ENCODE data around the gene SLC25A41. TPM values are rescaled to one million over a fixed set of nuclear protein-coding genes. Genes with fewer than 3 reads are reported as not detected.

The SLC25A41 gene
- total RNA-seq, 2 experiments from 2014 or later, result 0.16 to 0.18 TPM

DNA sequence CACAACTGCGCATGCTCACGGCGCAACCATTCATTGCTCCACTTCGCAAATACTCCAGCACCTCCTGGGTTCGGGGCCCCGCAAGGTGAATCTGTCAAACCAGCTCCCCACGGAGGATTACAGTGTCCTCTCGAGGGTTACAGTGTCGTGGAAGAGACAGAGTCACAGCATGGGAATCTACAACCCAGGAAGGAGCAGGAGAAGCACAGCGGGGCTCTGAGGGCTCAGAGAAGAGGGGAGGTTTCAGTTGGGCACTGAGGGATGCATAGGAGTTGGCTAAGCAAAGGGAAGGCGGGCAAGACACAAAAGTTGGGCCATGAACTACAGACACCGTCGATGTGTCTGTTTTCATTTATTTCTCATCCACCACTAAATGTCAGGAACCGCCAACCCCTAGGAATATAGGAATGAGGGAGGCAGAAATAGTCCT is 39.6 kb downstream of the SLC25A41 start:
- Mint-ChIP-seq H3K4me1 (ENCODE audit: low read depth) (peaks cover 28% of the 10 kb centered on the region), H3K9me3 (ENCODE audit: insufficient read depth) (no peaks in the 10 kb centered on the region), H3K27me3 (ENCODE audit: low read depth) (no peaks in the 10 kb centered on the region), H3K36me3 (ENCODE audit: low read depth) (peaks cover 26% of the 10 kb centered on the region), H3K27ac (peak overlapping the region; percentile 96), H3K4me3 (peak overlapping the region; percentile 96)
- POLR2A ChIA-PET, result interaction anchor here (1.2 to 2.1 kb wide), 3 partner anchors 9 to 31 kb away, joined by 3 to 9 read pairs (median 7); partner anchors contain the start of genes ALKBH7 and KHSRP
- peak; percentile 82 for DNase-seq
- CTCF ChIA-PET, result interaction anchor here (1.1 to 1.6 kb wide), 2 partner anchors 21 to 31 kb away, joined by 3 to 4 read pairs; partner anchors contain the start of gene ALKBH7
- no peak for ATAC-seq

DNA sequence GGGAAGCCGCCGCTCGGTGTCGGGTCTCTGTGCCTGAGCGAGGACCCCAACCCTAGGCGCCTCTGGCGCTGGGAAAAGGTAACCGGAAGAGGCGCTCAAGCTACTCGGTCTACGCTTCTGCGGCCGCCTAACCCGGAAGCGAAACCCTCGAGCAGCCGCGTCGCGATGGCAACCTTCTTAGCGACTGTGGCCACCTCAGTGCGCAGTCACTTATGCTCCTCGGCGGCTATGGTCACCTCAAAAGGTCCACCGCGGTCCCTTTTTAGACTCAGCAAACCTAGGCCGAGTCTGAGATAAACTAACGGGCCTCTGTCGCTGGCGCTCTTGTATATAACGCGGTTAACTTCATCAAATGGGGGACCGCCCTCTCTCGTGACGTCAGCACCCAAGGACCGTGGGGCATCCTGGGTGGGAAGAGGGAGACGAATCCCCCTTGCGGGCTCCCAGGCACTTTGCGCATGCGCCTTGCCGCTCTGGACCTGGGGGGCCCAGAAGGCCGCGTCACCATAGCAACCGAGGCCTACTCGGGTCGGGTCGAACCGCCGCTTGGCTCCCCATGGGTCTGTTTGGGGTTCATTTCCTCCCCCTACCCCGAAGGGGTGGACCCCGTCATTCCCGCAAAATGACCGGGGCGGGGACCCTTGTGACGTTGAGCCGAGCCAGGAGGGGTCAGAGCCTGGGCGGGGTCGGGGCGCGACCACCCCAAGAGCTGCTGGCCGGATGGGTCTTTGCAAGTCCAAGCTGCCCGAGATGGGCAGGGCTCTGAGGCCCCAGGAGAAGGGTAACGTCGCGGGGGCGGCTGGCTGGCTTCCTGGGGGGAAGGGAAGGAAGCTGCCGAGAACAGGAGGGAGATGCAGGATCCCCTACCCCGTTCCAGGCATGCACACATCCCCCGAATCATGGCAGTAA is 40.2 kb downstream of the SLC25A41 start, which contains the start of gene GTF2F1:
GTF2F1 (minus strand) TSS at position 91 of the 909 bp plus-strand sequence. CDS start 169 bp downstream, outside the sequence.
- H3K27ac Mint-ChIP-seq, result peak within 1 kb of the TSS; percentile 96
- no peaks in the 10 kb centered on the region for H3K27me3 Mint-ChIP-seq (ENCODE audit: low read depth)
- CTCF ChIA-PET, result interaction anchor here (1.1 to 1.6 kb wide), 2 partner anchors 21 to 31 kb away, joined by 3 to 4 read pairs; partner anchors contain the start of gene ALKBH7

DNA sequence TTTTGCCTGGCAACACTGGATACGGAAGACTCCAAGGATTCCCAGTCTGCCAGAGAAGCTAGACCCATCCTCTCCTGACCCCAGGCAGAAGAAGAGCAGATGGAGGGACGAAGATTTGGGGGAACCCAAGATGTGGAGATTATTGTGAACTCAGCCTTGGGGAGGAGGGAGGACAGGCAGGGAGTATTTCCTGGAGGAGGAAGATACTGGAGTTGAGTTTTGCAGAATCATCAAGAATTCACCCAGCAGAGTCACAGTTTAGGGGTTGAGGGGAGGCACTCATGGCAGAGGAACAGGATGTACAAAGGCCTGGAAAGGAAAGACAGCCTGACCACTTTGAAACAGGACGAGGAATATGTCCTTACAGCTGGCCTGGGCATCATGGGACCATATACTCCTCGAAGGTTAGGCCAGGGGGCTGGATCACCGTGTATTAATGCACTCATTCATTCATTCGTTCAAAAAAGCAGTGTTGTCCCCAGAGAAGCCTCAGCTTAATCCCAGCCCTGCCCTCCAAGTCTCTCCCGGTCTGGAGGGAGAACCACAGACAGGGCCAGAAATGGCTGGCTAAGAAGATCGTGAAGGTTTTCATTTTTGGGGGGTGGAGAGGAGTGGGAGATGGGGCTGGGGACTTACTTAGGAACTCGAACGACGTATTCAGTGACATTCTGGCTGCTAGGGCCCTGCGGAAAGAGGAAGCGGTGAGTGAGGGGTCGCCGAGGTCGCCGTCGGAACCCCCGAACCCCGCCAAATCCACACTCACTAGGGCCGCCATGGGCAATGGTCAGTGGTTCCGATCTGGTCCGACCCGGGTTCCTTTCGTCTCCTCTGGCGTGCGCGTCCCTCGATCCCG is 41.1 kb downstream of the SLC25A41 start:
- ChIA-PET CTCF (interaction anchor here (1.1 to 1.6 kb wide), 2 partner anchors 20 to 30 kb away, joined by 3 to 4 read pairs; partner anchors contain the start of gene ALKBH7), POLR2A (interaction anchor here (0.7 to 2.1 kb wide), 3 partner anchors 20 to 32 kb away, joined by 4 to 9 read pairs (median 7); partner anchors contain the start of genes ALKBH7 and KHSRP)
- Mint-ChIP-seq H3K9me3 (ENCODE audit: insufficient read depth) (no peaks in the 10 kb centered on the region), H3K36me3 (ENCODE audit: low read depth) (peaks cover 35% of the 10 kb centered on the region), H3K27ac (peak overlapping the region; percentile 96), H3K4me3 (peak overlapping the region; percentile 96), H3K27me3 (ENCODE audit: low read depth) (no peaks in the 10 kb centered on the region), H3K4me1 (ENCODE audit: low read depth) (peaks cover 30% of the 10 kb centered on the region)
- ATAC-seq, result peak; percentile 5
- DNase-seq, result no peak

More for the DNA sequence above, 40.2 kb downstream of the SLC25A41 start, which contains the start of gene GTF2F1:
- Mint-ChIP-seq H3K9me3 (ENCODE audit: insufficient read depth) (no peaks in the 10 kb centered on the region), H3K4me3 (peak within 1 kb of the TSS; percentile 96), H3K36me3 (ENCODE audit: low read depth) (peaks cover 29% of the 10 kb centered on the region), H3K4me1 (ENCODE audit: low read depth) (peaks cover 28% of the 10 kb centered on the region)
- POLR2A ChIA-PET, result interaction anchor here (0.7 to 2.1 kb wide), 4 partner anchors 10 to 31 kb away, joined by 3 to 9 read pairs (median 6); partner anchors contain the start of genes ALKBH7 and KHSRP
- ATAC-seq (peak; percentile 82), DNase-seq (peak; percentile 96)

DNA sequence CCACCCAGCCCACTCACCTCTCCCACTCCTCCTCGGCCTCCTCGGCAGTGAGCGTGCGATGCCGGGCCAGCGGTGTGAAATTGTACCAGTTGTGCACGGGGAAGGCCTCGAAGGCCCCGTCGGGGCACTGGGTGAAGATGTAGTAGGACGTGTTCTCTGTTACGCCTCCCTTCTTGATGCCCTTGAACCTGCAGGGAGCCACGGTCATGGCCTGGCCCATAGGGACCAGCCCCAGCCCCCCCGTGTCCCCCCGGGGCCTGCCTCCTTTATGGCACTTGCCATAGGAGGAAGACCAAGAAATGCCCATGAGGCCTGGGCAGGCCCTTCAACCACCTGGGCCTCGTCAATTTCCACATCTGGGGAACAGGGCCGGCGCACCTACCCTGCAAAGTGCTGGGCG is 46.2 kb downstream of the SLC25A41 start:
- no peak overlapping the region for H3K27ac Mint-ChIP-seq
- no peak overlapping the region for H3K4me3 Mint-ChIP-seq
- no peak for DNase-seq
- peaks cover 14% of the 10 kb centered on the region for H3K4me1 Mint-ChIP-seq (ENCODE audit: low read depth)
- CTCF ChIA-PET, result interaction anchor here (1.5 kb wide), 1 partner anchor 10 kb away, joined by 3 read pairs; no protein-coding TSS in a partner anchor
- peaks cover 61% of the 10 kb centered on the region for H3K36me3 Mint-ChIP-seq (ENCODE audit: low read depth)
- POLR2A ChIA-PET, result no interaction called here
- no peak for ATAC-seq
- no peaks in the 10 kb centered on the region for H3K27me3 Mint-ChIP-seq (ENCODE audit: low read depth)
- H3K9me3 Mint-ChIP-seq (ENCODE audit: insufficient read depth), result no peaks in the 10 kb centered on the region

DNA sequence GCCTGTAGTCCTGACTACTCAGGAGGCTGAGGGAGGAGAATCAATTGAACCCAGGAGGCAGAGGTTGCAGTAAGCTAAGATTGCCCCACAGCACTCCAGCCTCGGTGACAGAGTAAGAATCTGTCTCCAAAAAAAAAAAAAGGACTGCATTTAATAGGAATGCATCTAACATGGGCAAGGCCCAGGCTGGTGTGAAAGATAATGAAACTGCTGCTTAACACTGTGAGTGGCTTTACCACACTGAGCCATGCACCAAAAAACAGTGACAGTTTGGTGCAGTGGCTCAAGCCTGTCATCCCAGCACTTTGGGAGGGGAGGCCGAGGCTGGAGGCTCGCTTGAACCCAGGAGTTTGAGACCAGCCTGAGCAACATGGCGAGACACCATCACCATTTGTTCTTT is 49.2 kb downstream of the SLC25A41 start:
- POLR2A ChIA-PET, result no interaction called here
- Mint-ChIP-seq H3K27me3 (ENCODE audit: low read depth) (no peaks in the 10 kb centered on the region), H3K4me1 (ENCODE audit: low read depth) (peaks cover 2% of the 10 kb centered on the region), H3K36me3 (ENCODE audit: low read depth) (peaks cover 66% of the 10 kb centered on the region), H3K9me3 (ENCODE audit: insufficient read depth) (no peaks in the 10 kb centered on the region), H3K4me3 (no peak overlapping the region), H3K27ac (no peak overlapping the region)
- DNase-seq, result no peak
- CTCF ChIA-PET, result no interaction called here
- ATAC-seq, result no peak

DNA sequence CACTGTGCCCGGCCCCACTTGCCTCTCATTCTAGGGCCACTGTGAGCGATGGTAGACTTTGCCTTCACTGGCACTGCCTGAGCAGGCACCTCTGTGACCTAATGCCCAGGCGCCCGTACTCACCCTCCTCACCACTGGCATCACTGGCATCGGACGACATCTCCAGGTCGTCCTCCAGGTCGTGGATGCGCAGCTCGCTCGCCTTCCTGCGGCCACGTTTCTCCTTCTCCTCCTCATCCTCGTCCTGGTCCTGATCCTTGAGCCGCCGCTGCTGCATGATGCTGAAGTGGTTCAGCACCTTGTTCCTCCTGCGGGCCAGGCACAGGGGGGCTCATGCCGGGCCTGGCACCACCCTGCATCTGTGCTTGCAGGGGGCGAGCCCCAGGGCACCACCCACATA is 50.4 kb downstream of the SLC25A41 start:
- ChIA-PET POLR2A (interaction anchor here (0.9 kb wide), 1 partner anchor 22 kb away, joined by 3 read pairs; the partner anchor contains the start of gene CLPP), CTCF (no interaction called here)
- ATAC-seq (no peak), DNase-seq (no peak)
- H3K4me3 Mint-ChIP-seq, result no peak overlapping the region
- H3K36me3 Mint-ChIP-seq (ENCODE audit: low read depth), result peaks cover 62% of the 10 kb centered on the region
- H3K27ac Mint-ChIP-seq, result no peak overlapping the region
- H3K27me3 Mint-ChIP-seq (ENCODE audit: low read depth), result no peaks in the 10 kb centered on the region
- H3K4me1 Mint-ChIP-seq (ENCODE audit: low read depth), result peaks cover under 1% of the 10 kb centered on the region
- H3K9me3 Mint-ChIP-seq (ENCODE audit: insufficient read depth), result no peaks in the 10 kb centered on the region

DNA sequence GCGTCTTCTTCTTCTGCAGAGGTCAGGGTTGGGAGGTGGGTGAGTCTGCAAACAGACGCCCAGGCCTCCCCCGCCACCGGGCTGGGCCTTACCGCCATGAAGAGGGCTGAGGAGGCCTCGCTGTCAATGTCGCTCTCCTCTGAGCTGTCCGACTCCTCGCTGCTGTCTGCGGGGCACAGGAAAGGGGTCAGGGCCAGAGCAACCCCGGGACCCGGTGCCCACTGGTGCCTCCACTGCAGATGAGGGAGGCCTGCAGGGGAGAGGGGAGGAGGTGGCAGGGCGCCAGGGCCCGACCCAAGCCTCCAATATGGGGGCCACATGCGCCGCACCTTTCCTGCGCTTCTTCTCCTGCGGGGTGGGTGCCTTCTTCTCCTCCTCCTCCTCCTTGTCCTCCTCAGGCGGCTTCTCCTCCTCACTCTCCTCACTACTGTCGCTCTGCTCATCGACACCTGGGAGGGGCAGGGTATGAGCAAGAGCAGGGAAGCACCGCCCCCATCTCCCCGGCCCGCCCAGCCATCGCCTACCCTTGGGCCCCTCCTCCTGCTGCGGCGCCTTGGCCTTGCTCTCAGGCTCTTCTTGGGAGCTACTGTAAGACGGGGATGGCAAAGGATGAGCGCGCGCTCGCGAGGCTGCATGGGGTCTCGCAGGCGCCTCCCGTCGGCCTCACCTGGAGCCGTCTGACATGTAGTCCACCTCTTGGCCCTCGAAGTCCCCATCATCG is 52.4 kb downstream of the SLC25A41 start:
- ChIA-PET POLR2A (no interaction called here), CTCF (no interaction called here)
- no peak for ATAC-seq
- Mint-ChIP-seq H3K27ac (no peak overlapping the region), H3K9me3 (ENCODE audit: insufficient read depth) (no peaks in the 10 kb centered on the region), H3K4me1 (ENCODE audit: low read depth) (no peaks in the 10 kb centered on the region), H3K36me3 (ENCODE audit: low read depth) (peaks cover 47% of the 10 kb centered on the region), H3K27me3 (ENCODE audit: low read depth) (no peaks in the 10 kb centered on the region), H3K4me3 (no peak overlapping the region)
- DNase-seq, result no peak

DNA sequence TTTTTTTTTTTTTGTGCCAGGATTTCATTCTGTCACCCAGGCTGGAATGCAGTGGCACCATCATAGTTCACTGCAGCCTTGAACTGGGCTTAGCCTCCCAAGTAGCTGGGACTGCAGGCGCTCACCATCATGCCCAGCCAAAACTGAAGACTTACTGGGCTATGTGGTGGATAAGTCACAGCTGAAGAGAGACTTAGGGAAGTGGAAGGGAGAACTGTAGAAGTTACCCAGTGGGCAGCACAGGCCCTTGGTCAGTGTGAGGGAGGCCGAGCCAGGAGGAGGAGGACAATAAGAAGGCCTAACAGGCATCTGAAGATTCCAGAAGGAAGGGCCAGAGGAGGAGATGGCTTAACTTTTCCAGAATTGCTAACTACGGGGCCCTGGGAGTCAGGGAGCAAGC is 53.8 kb downstream of the SLC25A41 start:
- Mint-ChIP-seq H3K4me3 (no peak overlapping the region), H3K4me1 (ENCODE audit: low read depth) (peaks cover 2% of the 10 kb centered on the region), H3K27ac (no peak overlapping the region), H3K9me3 (ENCODE audit: insufficient read depth) (no peaks in the 10 kb centered on the region), H3K27me3 (ENCODE audit: low read depth) (no peaks in the 10 kb centered on the region), H3K36me3 (ENCODE audit: low read depth) (peaks cover 40% of the 10 kb centered on the region)
- POLR2A ChIA-PET, result no interaction called here
- DNase-seq (no peak), ATAC-seq (no peak)
- CTCF ChIA-PET, result no interaction called here

DNA sequence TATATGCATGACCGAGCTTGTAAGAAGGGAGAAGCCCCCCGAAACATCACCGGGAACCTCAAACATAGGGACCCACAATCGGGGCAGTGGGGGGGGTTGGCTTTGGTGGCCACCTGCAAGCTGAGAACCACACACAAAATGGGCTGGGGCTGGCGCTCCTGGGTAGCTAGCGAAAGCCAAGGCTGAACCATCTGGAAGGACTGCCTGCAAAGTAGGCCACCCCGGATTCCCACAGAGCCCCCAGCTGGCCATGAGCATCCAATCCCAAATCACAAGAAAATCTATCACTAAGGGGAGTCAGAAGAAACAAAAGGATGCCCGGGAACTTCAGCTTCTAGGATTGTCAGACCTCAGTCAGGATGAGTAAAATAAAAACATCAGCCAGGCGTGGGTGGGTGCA is 55.1 kb downstream of the SLC25A41 start:
- Mint-ChIP-seq H3K36me3 (ENCODE audit: low read depth) (peaks cover 36% of the 10 kb centered on the region), H3K27me3 (ENCODE audit: low read depth) (no peaks in the 10 kb centered on the region), H3K4me1 (ENCODE audit: low read depth) (peaks cover 11% of the 10 kb centered on the region), H3K27ac (no peak overlapping the region), H3K9me3 (ENCODE audit: insufficient read depth) (no peaks in the 10 kb centered on the region), H3K4me3 (no peak overlapping the region)
- ChIA-PET CTCF (no interaction called here), POLR2A (interaction anchor here (0.6 kb wide), 1 partner anchor 75 kb away, joined by 3 read pairs; no protein-coding TSS in a partner anchor)
- ATAC-seq (no peak), DNase-seq (no peak)

DNA sequence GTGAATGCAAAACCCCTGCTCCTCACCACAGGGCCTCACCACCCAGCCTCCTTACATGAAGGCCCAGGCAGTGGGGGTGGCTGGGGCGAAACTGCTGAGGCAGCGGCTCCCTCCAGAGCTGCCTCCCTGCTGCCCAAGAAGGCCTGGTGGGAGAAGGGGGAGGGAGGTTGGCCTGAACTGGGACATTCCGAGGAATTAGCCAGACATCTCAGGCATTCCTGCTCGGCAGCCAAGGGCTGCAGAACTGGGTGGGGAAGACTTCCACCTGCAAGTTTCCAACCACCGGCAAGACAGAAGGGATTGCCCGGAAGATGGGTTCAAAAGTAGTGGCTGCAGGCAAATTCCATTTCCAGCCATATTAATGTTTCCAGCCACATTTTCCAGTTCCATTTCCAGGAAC is 55.5 kb downstream of the SLC25A41 start:
- no peak overlapping the region for H3K27ac Mint-ChIP-seq
- POLR2A ChIA-PET, result interaction anchor here (0.6 kb wide), 1 partner anchor 75 kb away, joined by 3 read pairs; no protein-coding TSS in a partner anchor
- no peak for DNase-seq

More for the DNA sequence above, 55.5 kb downstream of the SLC25A41 start:
- no peak for ATAC-seq
- peaks cover 14% of the 10 kb centered on the region for H3K4me1 Mint-ChIP-seq (ENCODE audit: low read depth)
- no peaks in the 10 kb centered on the region for H3K27me3 Mint-ChIP-seq (ENCODE audit: low read depth)
- no peak overlapping the region for H3K4me3 Mint-ChIP-seq
- H3K36me3 Mint-ChIP-seq (ENCODE audit: low read depth), result peaks cover 31% of the 10 kb centered on the region
- H3K9me3 Mint-ChIP-seq (ENCODE audit: insufficient read depth), result no peaks in the 10 kb centered on the region
- CTCF ChIA-PET, result no interaction called here

All from activated CD8-positive, alpha-beta T cell treated with anti-CD3 and anti-CD28 coated beads, Interleukin-2, amount 10 ng/mL, durations not matched to agents 7 days and 5 days (primary cell).